Activated CD8-positive, alpha-beta memory T cell treated with anti-CD3 and anti-CD28 coated beads, Interleukin-2, amount 50 U/mL, for 1 hour (primary cell): Measurements from ENCODE around the gene CD160.
"Not testable (repeated sequence)": the region's sequence is repeated elsewhere in the genome, so short reads cannot be mapped to it uniquely, and the experiment has no call there.

ENCODE experiments used
- DNase-seq: peaks from one replicate; pipeline ENCODE4 v3.0.0-alpha.2; 2020; ENCODE audit errors: extremely low read depth

Gene CD160

DNA sequence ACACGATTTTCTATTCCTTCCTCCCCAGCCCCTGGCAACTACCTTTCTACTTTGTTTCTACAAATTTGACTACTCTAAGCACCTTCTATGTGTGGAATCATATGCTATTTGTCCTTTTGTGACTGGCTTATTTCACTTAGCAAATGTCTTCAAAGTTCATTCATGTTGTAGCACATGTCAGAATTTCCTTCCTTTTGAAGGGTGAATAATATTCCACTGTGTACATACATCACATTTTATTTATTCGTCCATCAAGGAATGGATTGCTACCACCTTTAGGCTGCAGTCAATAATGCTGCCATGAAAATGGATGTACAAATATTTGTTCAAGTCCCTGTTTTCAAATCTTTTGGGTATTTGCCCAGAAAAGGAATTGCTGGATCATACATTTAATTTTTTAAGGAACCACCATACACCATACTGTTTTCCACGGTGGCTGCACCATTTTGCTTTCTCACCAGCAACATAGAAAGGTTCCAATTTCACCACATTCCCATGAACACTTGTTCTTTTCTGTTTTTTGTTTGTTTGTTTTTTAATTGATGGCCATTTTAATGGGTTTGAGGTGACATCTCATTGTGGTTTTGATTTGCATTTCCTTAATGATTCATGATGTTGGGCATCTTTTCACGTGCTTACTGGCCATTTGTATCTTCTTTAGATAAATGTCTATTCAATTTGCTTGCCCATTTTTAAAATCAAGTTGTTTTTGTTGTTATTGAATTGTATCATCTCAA is 8.8 kb upstream of the CD160 start:
- DNase-seq: no peak

DNA sequence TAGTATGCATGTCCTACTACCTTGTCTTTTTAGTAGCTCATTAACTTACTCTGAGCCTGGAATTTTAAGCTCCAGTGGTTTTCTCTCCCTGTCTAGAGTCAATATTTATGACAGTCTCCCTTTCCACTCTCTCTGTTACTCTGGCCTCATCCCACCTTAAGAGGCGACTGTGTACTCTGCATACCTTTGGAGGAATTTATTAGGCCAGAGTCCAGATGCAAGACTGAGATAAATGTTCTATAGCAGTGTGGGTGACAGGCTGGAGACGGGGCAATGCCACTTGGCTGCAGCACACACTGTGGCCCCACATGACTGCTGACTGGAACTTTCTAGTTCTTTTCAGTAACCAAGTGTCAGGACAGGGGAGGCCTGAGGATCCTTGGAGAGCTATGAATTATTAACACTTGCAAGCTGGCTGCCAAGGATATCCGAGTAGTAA is 8.1 kb upstream of the CD160 start:
- DNase-seq: no peak

DNA sequence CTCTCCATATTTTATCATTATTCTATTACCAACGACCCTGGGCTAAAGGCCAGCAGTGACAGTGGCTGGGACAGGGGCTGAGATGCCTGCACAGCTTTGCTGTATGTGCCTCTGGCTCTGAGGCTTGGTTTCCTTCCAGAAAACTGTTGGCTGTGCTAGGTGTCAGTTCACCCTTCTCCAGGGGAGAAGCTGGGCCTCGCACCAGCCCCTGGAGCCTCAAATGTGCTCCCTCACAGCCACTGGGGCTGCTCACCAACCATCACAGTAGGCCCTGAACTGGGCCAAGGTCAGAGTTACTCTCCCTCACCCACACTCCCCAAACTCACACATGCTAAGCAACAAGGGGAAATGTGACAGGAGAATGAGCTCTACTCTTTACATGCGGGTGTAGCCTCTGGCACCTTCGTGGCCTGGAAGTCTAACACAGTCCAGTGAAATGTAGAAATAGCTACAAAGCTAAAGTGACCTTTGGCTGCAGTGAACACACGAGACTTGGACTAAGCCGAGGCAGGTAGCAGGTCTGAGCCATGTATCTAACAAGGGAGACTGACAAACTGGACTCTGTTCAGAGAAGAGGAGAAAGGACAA is 4.7 kb upstream of the CD160 start:
- DNase-seq: no peak

- no peak for DNase-seq
Observed at GRCh38 chr1:145716641-145717345, 2.5 kb upstream of the CD160 start.

- no peak for DNase-seq
Observed at GRCh38 chr1:145717833-145718232, 1.5 kb upstream of the CD160 start.

DNA sequence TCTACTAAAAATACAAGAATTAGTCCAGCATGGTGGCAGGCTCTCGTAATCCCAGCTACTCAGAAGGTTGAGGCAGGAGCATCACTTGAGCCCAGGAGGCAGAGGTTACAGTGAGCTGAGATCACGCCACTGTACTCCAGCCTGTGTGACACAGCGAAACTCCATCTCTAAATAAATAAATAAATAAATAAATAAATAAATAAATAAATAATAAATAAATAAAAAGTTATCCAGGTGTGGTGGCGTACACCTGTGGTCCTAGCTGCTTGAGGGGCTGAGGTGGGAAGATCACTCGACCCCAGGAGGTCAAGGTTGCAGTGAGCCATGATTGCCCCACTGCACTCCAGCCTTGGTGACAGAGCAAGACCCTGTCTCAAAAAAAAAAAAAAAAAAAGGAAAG is 834 bp upstream of the CD160 start:
- DNase-seq: not testable (repeated sequence)

DNA sequence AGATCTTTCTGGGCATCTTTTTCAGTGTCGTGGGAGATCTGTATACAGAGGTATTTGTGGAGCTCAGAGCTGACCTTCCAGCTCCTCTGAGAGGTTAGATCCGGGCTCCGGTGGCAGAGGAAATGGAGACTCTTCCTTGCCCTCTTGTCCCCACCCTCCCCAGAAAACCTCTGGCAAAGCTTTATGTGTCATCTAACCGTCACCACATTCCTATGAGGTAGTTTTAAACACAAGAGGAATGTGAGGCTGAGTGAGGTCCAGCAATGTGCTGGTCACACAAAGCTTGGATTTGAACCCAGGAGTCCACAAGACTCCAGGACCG is 1.2 kb downstream of the CD160 start:
- no peak for DNase-seq

GRCh38 chr1:145720878-145721671 is 1.8 kb downstream of the CD160 start:
- DNase-seq: peak; percentile 28

- not testable (repeated sequence) for DNase-seq
Observed at GRCh38 chr1:145726193-145726592, 6.9 kb downstream of the CD160 start.

DNA sequence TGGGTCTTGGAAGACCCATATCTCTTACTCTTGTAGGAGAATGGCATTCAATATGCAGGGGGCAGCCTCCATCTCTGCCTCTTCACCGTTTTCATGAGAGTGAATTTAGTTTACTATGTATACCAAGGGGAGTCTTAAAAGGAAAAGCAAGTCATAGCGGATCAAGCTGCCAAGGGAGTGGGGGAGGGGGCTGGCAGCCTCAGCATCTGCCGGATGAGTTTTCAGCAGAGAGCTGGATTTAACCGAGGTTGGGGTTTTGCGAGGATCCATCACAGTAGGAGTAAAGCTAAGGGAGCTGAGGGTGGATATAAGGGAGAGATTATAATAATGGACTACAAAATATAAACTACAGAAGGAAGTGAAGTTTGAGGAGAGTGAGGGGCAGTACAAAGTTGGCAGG is 9.9 kb downstream of the CD160 start:
- DNase-seq: no peak

DNA sequence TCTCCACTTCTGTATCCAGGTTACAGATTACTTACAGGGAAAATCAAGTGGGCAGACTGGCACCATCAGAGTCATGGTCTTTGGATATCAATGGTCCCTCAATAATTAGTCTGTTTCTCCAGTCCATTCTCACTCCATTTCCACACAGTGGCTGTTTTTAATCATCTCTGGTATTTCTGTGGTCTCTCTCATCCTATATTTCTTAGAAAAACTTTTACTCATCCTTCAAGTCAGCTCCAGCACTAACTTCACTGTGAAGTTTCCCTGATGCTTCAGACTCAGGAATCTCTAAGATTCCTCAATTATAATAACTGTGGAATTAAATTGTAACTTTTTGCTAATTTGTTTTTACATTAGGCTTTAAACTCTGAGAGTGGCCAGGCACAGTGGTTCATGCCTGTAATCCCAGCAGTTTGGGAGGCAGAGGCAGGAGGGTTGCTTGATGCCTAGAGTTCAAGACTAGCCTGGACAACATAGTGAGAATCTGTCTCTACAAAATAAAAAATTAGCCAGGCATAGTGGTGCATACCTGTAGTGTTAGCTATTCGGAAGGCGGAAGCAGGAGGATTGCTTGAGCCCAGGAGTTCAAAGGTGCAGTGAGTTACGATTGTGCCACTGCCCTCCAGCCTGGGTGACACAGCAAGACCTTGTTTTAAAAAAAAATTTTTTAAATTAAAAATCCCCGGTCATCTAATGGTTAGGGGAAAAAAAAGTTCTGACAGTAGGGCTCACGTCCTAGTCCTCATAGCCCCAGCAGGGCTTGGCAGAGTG is 10.6 kb downstream of the CD160 start:
- DNase-seq: no peak

GRCh38 chr1:145730467-145730866 is 11.2 kb downstream of the CD160 start:
- no peak for DNase-seq

DNA sequence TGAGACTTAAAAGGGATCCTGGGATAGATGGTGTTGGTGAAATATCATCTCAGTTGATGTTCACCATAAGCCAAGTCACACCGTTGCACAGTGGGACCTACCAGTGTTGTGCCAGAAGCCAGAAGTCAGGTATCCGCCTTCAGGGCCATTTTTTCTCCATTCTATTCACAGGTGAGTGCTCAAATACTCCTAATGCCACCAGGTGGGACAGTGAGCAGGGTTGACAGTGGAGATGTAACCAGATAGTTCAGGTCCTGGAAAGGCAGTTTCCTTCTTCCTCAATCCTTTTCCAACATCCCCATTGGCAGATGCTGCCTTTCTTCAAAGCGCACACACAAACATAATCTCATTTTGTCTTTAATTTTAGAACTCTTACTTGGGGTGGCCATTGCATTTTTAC is 11.6 kb downstream of the CD160 start:
- DNase-seq: no peak

GRCh38 chr1:145736191-145736590 is 16.9 kb downstream of the CD160 start:
- DNase-seq: no peak

DNA sequence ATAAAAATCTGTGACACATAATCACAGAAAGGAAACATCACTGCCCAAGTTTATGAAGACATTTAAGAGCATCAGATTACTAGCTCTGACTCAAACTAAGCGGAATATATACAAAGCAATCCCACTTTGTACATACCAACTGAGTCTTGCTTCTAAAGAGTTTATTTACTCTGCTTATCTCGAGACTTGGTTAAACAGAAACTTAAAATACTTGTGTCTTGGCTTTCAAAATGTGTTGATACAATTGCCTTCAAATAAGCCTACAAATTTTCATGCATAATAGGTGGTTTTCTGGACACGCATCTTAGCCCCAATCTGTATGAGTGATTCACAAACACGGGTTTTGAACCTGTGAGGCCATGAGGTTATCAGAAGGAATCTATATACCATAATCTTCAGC is 21.0 kb downstream of the CD160 start:
- DNase-seq: no peak

DNA sequence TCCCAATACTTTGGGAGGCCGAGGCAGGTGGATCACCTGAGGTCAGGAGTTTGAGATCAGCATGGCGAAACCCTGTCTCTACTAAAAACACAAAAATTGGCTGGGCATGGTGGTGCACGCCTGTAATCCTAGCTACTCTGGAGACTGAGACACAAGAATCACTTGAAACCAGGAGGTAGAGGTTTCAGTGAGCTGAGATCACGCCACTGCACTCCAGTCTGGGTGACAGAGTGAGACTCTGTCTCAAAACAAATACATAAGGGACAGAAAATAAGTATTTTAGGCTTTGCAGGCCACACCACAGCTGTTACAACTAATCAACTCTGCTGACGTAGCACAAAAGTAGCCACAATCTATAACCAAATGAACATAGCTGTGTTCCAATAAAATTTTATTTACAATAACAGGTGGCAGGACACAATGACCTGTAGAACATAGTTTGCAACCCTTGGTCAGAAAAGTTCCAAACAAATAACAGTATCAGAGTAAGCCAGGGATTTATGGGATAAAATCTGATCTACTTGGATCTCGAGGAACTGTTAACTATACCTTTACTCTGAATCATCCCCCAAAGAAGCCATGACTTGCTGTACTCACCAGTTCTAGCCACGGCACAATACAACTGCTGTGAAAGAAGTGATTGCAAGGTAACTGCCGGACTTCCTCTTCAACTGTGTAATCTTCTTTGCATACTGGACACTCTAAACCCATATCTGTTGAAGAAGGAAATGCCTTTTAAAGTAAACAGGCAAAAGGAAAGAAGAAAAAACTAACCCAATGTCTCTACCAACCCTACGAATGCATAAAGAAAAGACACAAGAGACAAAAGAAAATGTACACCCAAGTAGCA is 28.3 kb downstream of the CD160 start:
- no peak for DNase-seq

DNA sequence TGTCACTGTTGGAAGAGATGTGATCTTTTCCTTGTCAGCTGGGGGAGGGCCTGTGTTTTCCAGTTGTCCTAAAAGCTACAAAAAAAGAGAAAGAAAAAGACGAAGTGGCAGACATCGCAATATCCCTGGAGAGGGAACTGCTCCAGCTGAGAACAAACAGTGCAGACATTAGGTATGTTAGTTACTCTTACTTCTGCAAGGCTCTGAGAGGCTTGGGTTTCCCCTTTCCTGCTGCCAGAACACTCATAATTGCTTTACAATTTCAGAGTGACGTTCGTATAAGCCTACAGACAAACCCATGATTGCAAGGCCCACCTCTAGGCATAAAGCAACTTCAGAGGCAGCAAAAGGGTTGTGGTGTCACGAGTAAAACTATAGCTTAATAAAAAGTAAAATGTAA is 31.1 kb downstream of the CD160 start:
- DNase-seq: no peak

DNA sequence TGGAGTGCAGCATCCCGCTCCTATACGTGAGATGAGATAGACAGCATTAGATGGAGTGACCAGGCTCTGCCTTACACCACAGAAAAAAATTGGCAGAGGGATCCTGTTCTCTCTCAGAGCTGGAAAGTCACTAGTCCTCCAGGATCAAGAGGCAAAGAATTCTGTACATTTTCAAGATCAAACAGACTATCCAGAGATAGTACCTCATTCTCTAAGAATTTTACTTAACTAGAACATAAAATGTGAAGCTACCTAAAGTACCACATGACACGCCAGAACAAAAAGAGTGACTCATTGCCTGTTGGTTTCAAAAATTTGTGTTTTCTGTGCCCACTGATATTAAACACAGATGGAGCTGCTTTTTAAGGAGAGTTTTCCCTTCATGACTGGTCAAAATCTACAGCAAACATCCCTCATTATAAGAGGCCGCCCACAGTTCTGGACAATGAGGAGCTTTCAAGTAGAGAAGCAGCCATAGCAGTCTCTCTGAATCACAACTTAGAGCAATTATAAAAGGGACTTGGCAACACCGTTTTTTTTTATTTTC is 32.3 kb downstream of the CD160 start:
- DNase-seq: no peak

GRCh38 chr1:145757420-145757819 is 38.1 kb downstream of the CD160 start:
- no peak for DNase-seq

GRCh38 chr1:145758116-145758515 is 38.8 kb downstream of the CD160 start:
- DNase-seq: no peak
